K562 treated with DMSO at 1 percent for 24 hours (cell line): Measurements from ENCODE around the gene CCNI. TPM values are rescaled to one million over a fixed set of nuclear protein-coding genes. Genes with fewer than 3 reads are reported as not detected.

Experiments used
- total RNA-seq: library from RNA; unstranded; fragments of 300-600 nt; gene quantifications from 2 replicates; pipeline ENCODE4 v1.2.3, GENCODE V29; 2022; ENCODE audit warnings: low read depth; ENCODE audit not compliant: insufficient read depth

The CCNI gene
- total RNA-seq, result 141 and 158 TPM in 2 replicates

GRCh38 chr4:77075869-77076799 lies at the start of gene CCNI:
TSS of gene CCNI (minus strand) at chr4:77075989. CDS start at chr4:77066362, 9,627 bp downstream.

Other genes starting within 250 kb of the CCNI start
- not detected in 2 replicates for gene SOWAHB, start 177.8 kb downstream of the CCNI start, total RNA-seq
- 22.9 and 66.3 TPM in 2 replicates for gene SEPTIN11, start 126.2 kb downstream of the CCNI start, total RNA-seq
- gene CCNG2, start 81.2 kb upstream of the CCNI start, total RNA-seq, result 6.9 and 9.4 TPM in 2 replicates